Duodenal mucosa (tissue), 2 donors: ENCODE data around the gene TANGO6.
"Not testable (repeated sequence)": the region's sequence is repeated elsewhere in the genome, so short reads cannot be mapped to it uniquely, and the experiment has no call there.

Source experiments
- H3K27ac ChIP-seq: one replicate; pipeline ENCODE4 v1.7.0; 2013; ENCODE audit warnings: low read depth, low read length
- H3K27me3 ChIP-seq, 2 donors: one replicate each; pipeline ENCODE4 v1.7.0; 2013; ENCODE audit warnings: low read length in 2 of 2, control low read depth in 1 of 2; ENCODE audit not compliant: insufficient read depth in 2 of 2, control insufficient read depth in 1 of 2
- H3K36me3 ChIP-seq, 2 donors: one replicate each; pipeline ENCODE4 v1.7.0; 2013; ENCODE audit warnings: low read length in 2 of 2, control low read depth in 1 of 2; ENCODE audit not compliant: insufficient read depth in 2 of 2, control insufficient read depth in 1 of 2
- H3K4me1 ChIP-seq, 2 donors: one replicate each; pipeline ENCODE4 v1.7.0; 2013; ENCODE audit warnings: low read length in 2 of 2, control low read depth in 1 of 2; ENCODE audit not compliant: insufficient read depth in 2 of 2, control insufficient read depth in 1 of 2
- H3K4me3 ChIP-seq, 2 donors: one replicate each; pipeline ENCODE4 v1.7.0; 2013; ENCODE audit warnings: low read length in 2 of 2, low read depth in 1 of 2
- H3K9ac ChIP-seq, 2 donors: one replicate each; pipeline ENCODE4 v1.7.0; 2013; ENCODE audit warnings: low read length in 2 of 2, low read depth in 1 of 2
- H3K9me3 ChIP-seq, 2 donors: one replicate each; pipeline ENCODE4 v1.7.0; 2013; ENCODE audit warnings: low read length in 2 of 2, control low read depth in 1 of 2; ENCODE audit not compliant: control insufficient read depth in 1 of 2

TANGO6 gene

DNA sequence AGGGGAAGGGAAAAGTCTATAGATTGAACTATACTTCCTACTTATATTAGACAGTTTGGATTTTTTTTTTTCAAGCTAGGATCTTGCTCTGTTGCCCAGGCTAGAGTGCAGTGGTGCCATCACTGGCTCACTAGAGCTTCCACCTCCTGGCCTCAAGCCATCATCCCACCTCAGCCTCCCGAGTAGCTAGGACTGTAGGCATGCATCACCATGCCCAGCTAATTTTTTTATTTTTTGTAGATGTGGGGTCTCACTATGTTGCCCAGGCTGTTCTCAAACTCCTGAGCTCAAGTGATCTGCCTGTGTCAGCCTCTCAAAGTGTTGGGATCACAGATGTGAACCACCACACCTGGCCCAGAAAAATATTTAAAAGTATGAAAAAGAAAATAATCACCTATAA, 141.1 kb downstream of the TANGO6 start:
- H3K4me3 ChIP-seq, result no peak overlapping the region
- H3K27me3 ChIP-seq, result no peaks in the 10 kb centered on the region
- H3K9ac ChIP-seq, result no peak overlapping the region
- H3K4me1 ChIP-seq, result no peaks in the 10 kb centered on the region
- H3K9me3 ChIP-seq, result no peaks in the 10 kb centered on the region
- no peaks in the 10 kb centered on the region for H3K36me3 ChIP-seq
- no peak overlapping the region for H3K27ac ChIP-seq

DNA sequence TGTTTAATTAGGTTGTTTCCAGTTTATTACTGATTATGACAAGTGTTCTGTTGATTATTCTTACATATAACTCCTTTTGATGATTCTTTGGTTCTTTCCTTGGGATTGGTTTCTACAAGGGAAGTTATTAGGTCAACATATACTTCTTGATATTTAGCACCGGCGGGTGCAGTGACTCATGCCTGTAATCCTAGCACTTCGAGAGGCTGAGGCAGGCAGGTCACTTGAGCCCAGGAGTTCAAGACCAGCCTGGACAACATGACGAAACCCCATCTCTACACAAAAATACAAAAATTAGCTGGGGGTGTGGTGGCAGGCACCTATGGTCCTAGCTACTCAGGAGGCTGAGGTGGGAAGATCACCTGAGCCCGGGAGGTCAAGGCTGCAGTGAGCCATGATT, 141.9 kb downstream of the TANGO6 start:
- Histone ChIP-seq H3K36me3 (no peaks in the 10 kb centered on the region), H3K9me3 (no peaks in the 10 kb centered on the region), H3K4me1 (no peaks in the 10 kb centered on the region), H3K27me3 (no peaks in the 10 kb centered on the region), H3K27ac (no peak overlapping the region), H3K4me3 (no peak overlapping the region), H3K9ac (no peak overlapping the region)

DNA sequence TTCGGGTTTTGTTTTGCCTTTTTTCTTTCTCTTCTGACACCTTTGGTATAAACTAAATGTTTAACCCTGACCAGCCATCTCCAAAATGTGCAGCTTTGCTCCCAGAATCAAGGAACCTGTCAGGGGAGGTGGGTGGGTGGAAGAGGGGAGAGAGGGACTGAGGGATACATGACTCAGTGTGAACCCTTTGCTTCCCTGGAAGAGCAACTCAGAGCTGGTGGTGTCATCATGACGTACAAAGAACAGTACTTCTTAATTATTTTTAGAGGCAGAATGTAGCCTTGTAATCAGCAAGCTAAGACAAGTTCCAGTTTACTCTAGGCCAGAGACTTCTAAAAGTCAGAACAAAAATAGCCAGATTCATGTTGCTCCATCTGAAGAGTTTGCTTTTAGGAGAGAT, 142.5 kb downstream of the TANGO6 start:
- Histone ChIP-seq H3K9me3 (no peaks in the 10 kb centered on the region), H3K9ac (no peak overlapping the region), H3K4me1 (no peaks in the 10 kb centered on the region), H3K27me3 (no peaks in the 10 kb centered on the region), H3K36me3 (no peaks in the 10 kb centered on the region), H3K27ac (no peak overlapping the region), H3K4me3 (no peak overlapping the region)

GRCh38 chr16:68987734-68988457, 144.6 kb downstream of the TANGO6 start:
- Histone ChIP-seq H3K4me1 (no peaks in the 10 kb centered on the region), H3K36me3 (no peaks in the 10 kb centered on the region), H3K9me3 (no peaks in the 10 kb centered on the region), H3K27me3 (no peaks in the 10 kb centered on the region), H3K27ac (no peak overlapping the region), H3K9ac (no peak overlapping the region), H3K4me3 (no peak overlapping the region)

DNA sequence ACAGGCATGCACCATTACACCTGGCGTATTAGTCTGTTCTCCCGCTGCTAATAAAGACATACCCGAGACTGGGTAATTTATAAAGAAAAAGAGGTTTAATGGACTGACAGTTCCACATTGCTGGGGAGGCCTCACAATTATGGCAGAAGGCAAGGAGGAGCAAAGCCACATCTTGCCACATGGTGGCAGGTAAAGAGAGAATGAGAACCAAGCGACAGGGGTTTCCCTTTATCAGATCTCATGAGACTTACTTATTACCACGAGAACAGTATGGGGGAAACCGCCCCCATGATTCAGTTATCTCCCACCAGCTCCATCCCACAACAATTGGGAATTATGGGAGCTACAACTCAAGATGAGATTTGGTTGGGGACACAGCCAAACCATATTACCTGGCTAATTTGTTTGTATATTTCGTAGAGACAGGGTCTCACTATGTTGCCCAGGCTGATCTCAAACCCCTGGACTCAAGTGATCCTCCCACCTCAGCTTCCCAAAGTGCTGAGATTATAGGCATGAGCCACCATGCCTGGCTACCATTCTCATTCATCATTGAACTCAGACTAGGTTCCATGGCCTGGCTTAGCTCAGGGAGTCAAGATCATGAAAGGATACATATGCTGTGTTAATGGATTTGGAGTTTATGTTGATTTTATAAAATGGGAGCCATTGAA, 147.0 kb downstream of the TANGO6 start:
- H3K9ac ChIP-seq, H3K4me1 ChIP-seq, H3K9me3 ChIP-seq, H3K27me3 ChIP-seq, H3K4me3 ChIP-seq, H3K36me3 ChIP-seq, H3K27ac ChIP-seq: not testable (repeated sequence)

DNA sequence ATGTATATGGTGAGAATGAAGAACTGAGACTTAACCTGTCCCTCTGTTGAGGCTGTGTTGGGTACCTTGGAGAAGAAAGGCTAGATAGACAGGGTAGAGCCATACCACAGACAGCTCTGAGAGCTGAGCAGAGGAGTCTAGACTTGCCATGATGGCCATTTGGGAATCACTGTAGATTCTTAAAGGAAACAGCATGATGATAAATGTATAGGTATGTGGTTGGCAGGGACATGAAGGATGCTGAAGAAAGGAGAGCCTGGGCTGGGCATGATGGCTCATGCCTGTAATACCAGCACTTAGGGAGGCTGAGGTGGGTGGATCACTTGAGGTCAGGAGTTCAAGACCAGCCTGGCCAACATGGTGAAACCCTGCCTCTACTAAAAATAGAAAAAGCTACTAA, 147.7 kb downstream of the TANGO6 start:
- Histone ChIP-seq H3K4me3 (no peak overlapping the region), H3K27me3 (no peaks in the 10 kb centered on the region), H3K4me1 (peaks cover 5 to 8% of the 10 kb centered on the region in 2 donors), H3K36me3 (no peaks in the 10 kb centered on the region), H3K9me3 (no peaks in the 10 kb centered on the region), H3K9ac (no peak overlapping the region), H3K27ac (no peak overlapping the region)

GRCh38 chr16:68992521-68992920, 149.2 kb downstream of the TANGO6 start:
- H3K4me3 ChIP-seq, result no peak overlapping the region
- H3K4me1 ChIP-seq, result peaks cover 5 to 8% of the 10 kb centered on the region in 2 donors
- H3K9me3 ChIP-seq, result no peaks in the 10 kb centered on the region
- no peaks in the 10 kb centered on the region for H3K27me3 ChIP-seq
- H3K9ac ChIP-seq, result no peak overlapping the region
- H3K36me3 ChIP-seq, result no peaks in the 10 kb centered on the region
- no peak overlapping the region for H3K27ac ChIP-seq

DNA sequence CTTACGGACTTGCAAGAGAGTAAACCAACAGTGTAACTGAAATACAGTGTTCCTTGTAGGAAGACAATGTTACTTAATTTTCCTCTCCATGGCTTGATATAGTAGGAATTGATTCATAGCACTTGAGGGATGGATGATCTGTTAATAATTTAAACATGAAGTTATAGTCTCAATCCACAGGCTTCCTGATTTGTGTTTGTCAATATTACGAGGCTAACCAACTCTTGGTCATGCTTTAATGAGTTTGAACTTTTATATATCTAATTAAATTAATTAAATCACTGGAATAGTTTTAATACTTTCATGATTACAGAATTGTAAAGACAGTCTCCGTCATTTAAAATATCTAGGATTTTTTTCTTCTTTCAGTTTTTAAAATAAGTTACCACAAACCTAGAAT, 150.1 kb downstream of the TANGO6 start:
- peaks cover 5 to 8% of the 10 kb centered on the region in 2 donors for H3K4me1 ChIP-seq
- H3K36me3 ChIP-seq, result no peaks in the 10 kb centered on the region
- H3K27ac ChIP-seq, result no peak overlapping the region
- H3K9ac ChIP-seq, result no peak overlapping the region
- no peaks in the 10 kb centered on the region for H3K9me3 ChIP-seq
- no peaks in the 10 kb centered on the region for H3K27me3 ChIP-seq
- no peak overlapping the region for H3K4me3 ChIP-seq

DNA sequence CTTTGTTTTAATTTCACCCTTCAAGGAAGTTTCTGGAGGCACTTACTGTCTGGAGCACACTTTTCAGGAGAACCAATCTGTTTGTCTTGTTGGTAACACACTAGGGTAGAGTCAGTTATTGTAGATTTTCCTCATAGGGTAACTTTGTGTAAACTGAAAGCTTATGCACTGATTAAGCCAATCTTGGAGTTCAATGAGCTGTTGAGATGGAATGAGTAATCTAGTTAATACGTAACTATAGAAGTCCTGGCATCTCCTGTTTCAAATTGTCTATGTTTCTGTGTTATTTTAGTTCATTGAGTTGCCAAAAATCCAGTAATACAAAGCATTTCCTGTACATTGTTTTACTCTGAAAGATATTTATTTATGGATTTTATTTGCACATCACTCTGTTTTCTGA, 150.6 kb downstream of the TANGO6 start:
- Histone ChIP-seq H3K27ac (no peak overlapping the region), H3K9ac (peak overlapping the region in 1 of 2 donors; percentile 7), H3K36me3 (no peaks in the 10 kb centered on the region), H3K9me3 (no peaks in the 10 kb centered on the region), H3K4me1 (peaks cover 5 to 8% of the 10 kb centered on the region in 2 donors), H3K4me3 (no peak overlapping the region), H3K27me3 (no peaks in the 10 kb centered on the region)

GRCh38 chr16:68994324-68994723, 151.0 kb downstream of the TANGO6 start:
- Histone ChIP-seq H3K9ac (no peak overlapping the region), H3K36me3 (no peaks in the 10 kb centered on the region), H3K4me1 (peaks cover 5 to 8% of the 10 kb centered on the region in 2 donors), H3K27me3 (no peaks in the 10 kb centered on the region), H3K4me3 (no peak overlapping the region), H3K9me3 (no peaks in the 10 kb centered on the region), H3K27ac (no peak overlapping the region)
